Measurements from ENCODE around the gene GSK3B.
"Not testable (repeated sequence)": the region's sequence is repeated elsewhere in the genome, so short reads cannot be mapped to it uniquely, and the experiment has no call there.

Gene GSK3B

DNA sequence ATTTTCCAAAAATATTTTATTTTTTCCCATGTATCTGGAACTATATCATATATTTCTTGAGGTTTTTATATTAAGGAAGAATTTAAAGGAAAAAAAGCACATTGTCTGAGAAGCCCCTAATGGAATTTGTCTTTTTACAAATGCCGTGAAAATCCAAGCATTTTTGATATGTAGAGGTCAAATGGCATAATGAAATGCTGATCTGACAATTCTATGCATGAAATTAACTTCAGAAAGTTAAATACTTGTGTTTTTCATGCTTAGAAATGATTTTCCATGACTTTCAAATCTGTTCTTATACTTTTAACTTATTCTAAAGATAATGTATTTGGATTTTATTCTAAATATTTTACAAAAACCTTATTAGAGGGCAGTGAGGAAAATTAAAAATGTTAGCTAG, 193.1 kb downstream of the GSK3B start:
- H3K4me1 Mint-ChIP-seq (ENCODE audit: low read depth) = no peaks in the 10 kb centered on the region
- H3K27ac Mint-ChIP-seq = no peak overlapping the region
- H3K36me3 Mint-ChIP-seq (ENCODE audit: low read depth) = peaks cover 16% of the 10 kb centered on the region
- H3K9me3 Mint-ChIP-seq = no peaks in the 10 kb centered on the region
- no peak overlapping the region for H3K4me3 Mint-ChIP-seq
- DNase-seq (ENCODE audit: low spot score) = no peak
- no peaks in the 10 kb centered on the region for H3K27me3 Mint-ChIP-seq (ENCODE audit: low read depth)

DNA sequence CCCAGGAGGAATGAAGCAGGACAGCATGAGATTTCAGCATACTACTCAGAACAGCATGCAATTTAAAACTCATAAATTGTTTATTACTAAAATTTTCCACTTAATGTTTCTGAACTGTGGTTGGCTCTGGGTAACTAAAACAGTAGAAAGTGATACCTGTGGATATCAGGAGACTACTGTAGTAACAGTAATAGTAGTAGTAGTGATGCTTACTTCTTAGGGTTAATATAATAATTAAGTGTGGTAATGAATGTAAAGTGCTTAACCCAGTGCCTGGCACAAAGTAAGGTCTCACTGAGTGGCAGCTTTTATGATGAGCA, 195.1 kb downstream of the GSK3B start:
- H3K36me3 Mint-ChIP-seq (ENCODE audit: low read depth) = peaks cover 15% of the 10 kb centered on the region
- no peaks in the 10 kb centered on the region for H3K27me3 Mint-ChIP-seq (ENCODE audit: low read depth)
- no peaks in the 10 kb centered on the region for H3K4me1 Mint-ChIP-seq (ENCODE audit: low read depth)
- no peaks in the 10 kb centered on the region for H3K9me3 Mint-ChIP-seq
- H3K4me3 Mint-ChIP-seq = no peak overlapping the region
- no peak for DNase-seq (ENCODE audit: low spot score)
- no peak overlapping the region for H3K27ac Mint-ChIP-seq

DNA sequence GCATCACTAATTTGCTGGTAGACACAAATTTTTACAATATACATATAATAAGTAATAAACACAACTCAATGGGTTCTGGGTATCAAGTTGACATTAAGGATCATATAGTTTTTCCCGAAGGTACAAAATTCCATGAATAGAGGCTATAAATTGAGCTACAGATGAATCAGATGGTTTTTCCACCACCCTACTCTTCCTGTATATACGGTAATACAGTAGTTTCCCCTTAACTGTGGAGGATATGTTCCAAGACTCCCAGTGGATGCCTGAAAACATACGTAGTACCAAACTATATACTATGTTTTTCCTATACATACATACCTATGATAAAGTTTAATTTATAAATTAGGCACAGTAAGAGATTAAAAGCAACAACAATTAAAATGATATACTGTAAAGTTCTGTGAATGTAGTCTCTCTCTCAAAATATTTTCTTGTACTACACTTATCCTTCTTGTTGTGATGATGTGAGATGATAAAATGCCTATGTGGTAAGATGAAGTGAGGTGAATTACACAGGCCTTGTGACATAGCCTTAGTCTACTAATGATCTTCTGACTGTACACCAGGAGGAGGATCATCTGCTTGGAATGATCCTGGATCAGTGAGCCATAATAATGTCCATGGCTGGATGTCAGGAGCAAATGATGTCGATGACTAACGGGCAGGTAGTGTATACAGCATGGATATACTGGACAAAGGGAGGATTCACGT, 195.6 kb downstream of the GSK3B start:
- Mint-ChIP-seq H3K4me3 (no peak overlapping the region), H3K27ac (no peak overlapping the region), H3K4me1 (ENCODE audit: low read depth) (no peaks in the 10 kb centered on the region), H3K9me3 (no peaks in the 10 kb centered on the region), H3K27me3 (ENCODE audit: low read depth) (no peaks in the 10 kb centered on the region), H3K36me3 (ENCODE audit: low read depth) (peaks cover 14% of the 10 kb centered on the region)
- no peak for DNase-seq (ENCODE audit: low spot score)

DNA sequence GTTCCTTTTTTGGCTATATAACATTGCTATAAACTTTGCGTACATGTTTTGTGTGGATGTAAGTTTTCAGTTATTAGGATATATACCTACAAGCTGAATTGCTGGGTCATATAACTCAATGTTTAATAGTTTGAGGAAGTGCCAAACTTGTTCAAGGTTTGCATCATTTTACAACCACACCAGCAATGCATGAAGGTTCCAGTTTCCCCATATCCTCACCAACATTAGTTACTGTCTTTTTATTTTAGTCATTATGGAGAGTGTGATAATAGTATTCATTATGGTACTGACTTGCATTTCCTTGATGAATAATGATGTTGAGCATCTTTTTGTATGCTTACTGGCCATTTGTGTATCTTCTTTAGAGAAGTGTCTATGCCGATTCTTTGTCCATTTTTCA, 200.1 kb downstream of the GSK3B start:
- H3K27me3 Mint-ChIP-seq (ENCODE audit: low read depth) = no peaks in the 10 kb centered on the region
- peaks cover 18% of the 10 kb centered on the region for H3K36me3 Mint-ChIP-seq (ENCODE audit: low read depth)
- no peak overlapping the region for H3K4me3 Mint-ChIP-seq
- peaks cover 5% of the 10 kb centered on the region for H3K4me1 Mint-ChIP-seq (ENCODE audit: low read depth)
- no peak for DNase-seq (ENCODE audit: low spot score)
- H3K9me3 Mint-ChIP-seq = peaks cover 4% of the 10 kb centered on the region
- H3K27ac Mint-ChIP-seq = no peak overlapping the region

DNA sequence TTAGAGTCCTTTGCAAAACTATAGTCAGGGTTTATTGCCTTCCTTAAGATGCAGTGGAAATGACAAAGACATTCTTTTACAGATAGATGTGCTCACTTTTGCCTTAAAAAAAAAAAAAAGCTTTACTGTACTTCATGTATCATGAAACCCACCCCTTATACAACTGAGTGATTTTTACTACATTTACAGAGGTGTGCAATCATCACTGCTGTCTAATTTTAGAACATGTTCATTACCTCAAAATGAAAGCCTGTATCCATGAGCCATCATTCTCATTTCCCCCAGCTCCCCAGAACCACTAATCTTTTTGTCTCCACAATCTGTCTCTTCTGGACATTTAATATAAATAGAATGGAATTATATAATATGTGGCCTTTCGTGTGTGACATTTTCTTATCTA, 200.5 kb downstream of the GSK3B start:
- H3K27ac Mint-ChIP-seq = no peak overlapping the region
- H3K9me3 Mint-ChIP-seq = peaks cover 9% of the 10 kb centered on the region
- DNase-seq (ENCODE audit: low spot score) = no peak
- no peaks in the 10 kb centered on the region for H3K27me3 Mint-ChIP-seq (ENCODE audit: low read depth)
- no peak overlapping the region for H3K4me3 Mint-ChIP-seq
- peaks cover 20% of the 10 kb centered on the region for H3K36me3 Mint-ChIP-seq (ENCODE audit: low read depth)
- H3K4me1 Mint-ChIP-seq (ENCODE audit: low read depth) = peaks cover 5% of the 10 kb centered on the region

DNA sequence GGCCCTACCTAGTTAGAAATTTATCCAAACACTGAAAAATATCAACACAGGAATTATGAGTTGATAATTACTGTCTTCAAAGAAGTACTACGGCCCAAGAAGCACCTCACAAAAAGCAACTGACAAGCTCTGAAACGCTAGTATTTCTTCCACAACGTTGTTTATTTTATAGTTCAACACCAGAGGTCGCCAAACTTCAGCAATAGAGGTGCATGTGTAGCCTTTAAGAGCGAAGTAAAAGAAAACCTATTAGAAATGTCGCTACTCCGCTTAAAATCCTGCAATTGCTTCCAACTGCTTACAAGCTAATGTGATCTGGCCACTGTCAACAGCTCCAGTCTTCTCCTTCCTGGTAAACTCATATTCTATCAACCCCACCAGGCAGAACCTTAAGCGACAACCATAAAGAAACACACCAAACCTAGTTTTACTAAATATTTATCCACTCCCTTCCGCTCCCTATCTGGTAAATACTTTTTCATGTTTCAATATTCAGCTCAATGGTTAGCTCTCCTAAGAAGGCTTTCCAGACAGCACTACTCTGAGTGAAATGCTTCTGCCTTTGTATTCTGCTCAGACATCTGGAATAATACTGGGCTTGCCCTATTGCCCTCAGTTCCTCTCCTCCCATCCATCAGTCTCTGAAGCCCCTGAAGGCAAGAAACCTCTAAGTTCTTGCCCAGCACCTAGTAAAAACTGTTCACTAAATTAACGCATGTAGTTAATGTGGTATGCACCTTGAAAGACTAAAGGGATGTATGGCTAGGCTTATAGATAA, 202.1 kb downstream of the GSK3B start:
- Mint-ChIP-seq H3K27me3 (ENCODE audit: low read depth) (no peaks in the 10 kb centered on the region), H3K4me3 (no peak overlapping the region), H3K36me3 (ENCODE audit: low read depth) (peaks cover 35% of the 10 kb centered on the region), H3K9me3 (peaks cover 23% of the 10 kb centered on the region), H3K27ac (no peak overlapping the region), H3K4me1 (ENCODE audit: low read depth) (peaks cover 5% of the 10 kb centered on the region)
- DNase-seq (ENCODE audit: low spot score) = peak; percentile 20

DNA sequence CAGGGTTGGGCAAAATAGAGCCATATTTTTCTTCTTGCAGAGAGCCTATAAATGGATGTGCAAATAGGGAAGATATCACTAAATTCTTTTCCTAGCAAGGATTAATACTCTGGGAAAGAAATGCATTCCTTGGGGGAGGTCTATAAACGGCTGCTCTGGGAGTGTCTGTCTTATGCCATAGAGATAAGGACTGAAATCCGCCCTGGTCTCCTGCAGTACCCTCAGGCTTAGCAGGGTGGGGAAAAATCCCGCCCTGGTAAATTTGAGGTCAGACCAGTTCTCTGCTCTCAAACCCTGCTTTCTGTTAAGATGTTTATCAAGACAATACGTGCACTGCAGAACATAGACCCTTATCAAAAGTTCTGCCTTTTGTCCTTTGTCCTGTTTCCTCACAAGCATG, 205.6 kb downstream of the GSK3B start:
- peaks cover 38% of the 10 kb centered on the region for H3K36me3 Mint-ChIP-seq (ENCODE audit: low read depth)
- not testable (repeated sequence) for H3K4me1 Mint-ChIP-seq (ENCODE audit: low read depth); H3K27ac Mint-ChIP-seq; DNase-seq (ENCODE audit: low spot score); H3K4me3 Mint-ChIP-seq; H3K27me3 Mint-ChIP-seq (ENCODE audit: low read depth)
- peaks cover 24% of the 10 kb centered on the region for H3K9me3 Mint-ChIP-seq

DNA sequence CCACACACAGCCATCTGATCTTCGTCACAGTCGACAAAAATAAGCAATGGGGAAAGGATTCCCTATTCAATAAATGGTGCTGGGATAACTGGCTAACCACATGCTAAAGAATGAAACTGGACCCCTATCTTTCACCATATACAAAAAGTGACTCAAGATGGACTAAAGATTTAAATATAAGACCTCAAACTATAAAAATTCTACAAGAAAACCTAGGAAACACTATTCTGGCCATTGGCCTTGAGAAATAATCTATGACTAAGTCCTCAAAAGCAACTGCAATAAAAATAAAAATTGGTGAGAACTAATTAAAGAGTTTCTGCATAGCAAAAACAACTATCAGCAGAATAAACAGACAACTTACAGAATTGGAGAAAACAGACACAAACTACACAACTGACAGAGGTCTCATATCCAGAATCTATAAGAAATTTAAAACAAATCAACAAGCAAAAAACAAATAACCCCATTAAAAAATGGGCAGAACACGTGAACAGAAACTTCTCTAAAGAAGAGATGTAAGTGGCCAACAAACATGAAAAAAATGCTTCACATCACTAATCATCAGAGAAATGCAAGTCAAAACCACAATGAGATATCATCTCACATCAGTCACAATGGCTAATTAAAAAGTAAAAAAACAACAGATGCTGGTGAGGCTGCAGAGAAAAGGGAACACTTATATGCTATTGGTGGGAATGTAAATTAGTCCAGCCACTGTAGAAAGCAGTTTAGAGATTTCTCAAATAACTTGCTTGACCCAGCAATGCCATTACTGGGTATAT, 208.3 kb downstream of the GSK3B start:
- peaks cover 41% of the 10 kb centered on the region for H3K36me3 Mint-ChIP-seq (ENCODE audit: low read depth)
- H3K9me3 Mint-ChIP-seq = peaks cover 24% of the 10 kb centered on the region
- H3K4me3 Mint-ChIP-seq = no peak overlapping the region
- H3K27ac Mint-ChIP-seq = no peak overlapping the region
- no peak for DNase-seq (ENCODE audit: low spot score)
- H3K27me3 Mint-ChIP-seq (ENCODE audit: low read depth) = no peaks in the 10 kb centered on the region
- H3K4me1 Mint-ChIP-seq (ENCODE audit: low read depth) = peaks cover 3% of the 10 kb centered on the region

DNA sequence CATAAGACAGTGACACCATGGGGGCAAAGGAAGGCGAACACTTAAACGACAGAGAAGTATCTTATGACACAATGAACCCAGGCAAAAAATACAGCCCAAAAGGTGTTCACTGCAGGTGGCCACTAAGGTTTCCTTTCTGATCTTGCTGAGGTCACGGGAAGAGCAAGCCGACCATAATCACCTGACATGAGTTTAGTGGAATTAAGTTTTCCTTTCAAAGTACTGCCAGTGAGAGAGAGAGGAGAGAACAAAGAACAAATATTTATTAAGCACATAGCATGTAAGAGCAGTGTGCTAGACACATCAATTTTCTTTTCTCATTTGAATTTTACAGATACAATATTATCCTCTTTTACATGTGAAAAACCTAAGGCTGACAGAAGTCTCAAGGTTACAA, 210.1 kb downstream of the GSK3B start:
- peaks cover 43% of the 10 kb centered on the region for H3K36me3 Mint-ChIP-seq (ENCODE audit: low read depth)
- H3K4me3 Mint-ChIP-seq = no peak overlapping the region
- H3K9me3 Mint-ChIP-seq = peaks cover 19% of the 10 kb centered on the region
- no peaks in the 10 kb centered on the region for H3K27me3 Mint-ChIP-seq (ENCODE audit: low read depth)
- H3K27ac Mint-ChIP-seq = peak overlapping the region; percentile 19
- no peak for DNase-seq (ENCODE audit: low spot score)
- peaks cover 3% of the 10 kb centered on the region for H3K4me1 Mint-ChIP-seq (ENCODE audit: low read depth)

DNA sequence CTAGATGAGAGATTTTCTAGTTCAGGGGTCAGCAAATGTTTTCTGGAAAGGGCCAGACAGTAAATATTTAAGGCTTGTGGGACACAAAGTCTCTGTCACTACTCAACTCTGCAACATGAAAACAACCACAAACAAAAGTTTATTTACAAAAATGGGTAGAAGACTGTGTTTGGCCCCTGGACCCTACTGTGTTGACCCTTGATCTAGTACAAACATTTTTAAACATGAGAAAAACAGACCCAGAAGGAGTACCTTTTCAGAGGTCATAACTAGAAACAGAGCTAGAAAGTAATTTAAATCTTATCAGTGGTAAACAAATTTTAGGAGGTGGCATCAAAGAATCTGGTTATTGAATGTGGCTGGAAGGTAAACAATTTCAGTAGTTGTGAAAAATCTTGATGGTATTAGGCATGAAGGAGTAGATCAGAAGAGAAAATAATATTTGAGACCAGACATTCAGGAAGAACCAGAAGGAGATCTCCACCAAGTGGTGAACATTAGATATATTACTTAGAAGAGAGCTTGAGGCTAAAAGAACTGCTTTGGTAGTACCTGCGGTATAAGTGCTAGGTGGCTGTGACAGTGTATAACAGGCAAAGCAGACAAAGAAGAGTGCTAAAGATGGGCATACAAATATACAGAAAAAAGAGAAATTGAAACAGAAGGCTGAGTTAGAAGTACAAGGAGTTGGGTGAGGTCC, 210.6 kb downstream of the GSK3B start:
- Mint-ChIP-seq H3K27me3 (ENCODE audit: low read depth) (no peaks in the 10 kb centered on the region), H3K4me3 (no peak overlapping the region), H3K9me3 (peaks cover 14% of the 10 kb centered on the region), H3K36me3 (ENCODE audit: low read depth) (peaks cover 38% of the 10 kb centered on the region), H3K4me1 (ENCODE audit: low read depth) (peaks cover 3% of the 10 kb centered on the region), H3K27ac (peak overlapping the region; percentile 19)
- no peak for DNase-seq (ENCODE audit: low spot score)

DNA sequence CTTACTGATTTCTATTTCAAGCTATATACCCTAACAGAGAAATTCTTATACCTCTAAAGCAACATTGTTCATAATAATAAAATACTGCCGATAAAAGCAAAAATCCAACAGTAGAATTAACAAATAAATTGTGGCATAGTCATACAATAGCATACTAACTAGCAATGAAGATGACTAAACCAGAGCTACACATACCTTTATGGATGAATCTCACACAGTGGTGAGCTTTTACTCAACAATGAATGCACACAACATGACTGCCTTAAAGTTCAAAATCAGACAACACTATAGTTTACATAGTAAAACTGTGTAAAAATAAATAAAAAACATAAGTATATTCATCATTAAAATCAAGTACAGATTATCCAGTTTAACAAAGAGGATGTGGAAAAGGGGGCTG, 213.3 kb downstream of the GSK3B start:
- peaks cover 24% of the 10 kb centered on the region for H3K36me3 Mint-ChIP-seq (ENCODE audit: low read depth)
- no peak overlapping the region for H3K27ac Mint-ChIP-seq
- DNase-seq (ENCODE audit: low spot score) = no peak
- H3K9me3 Mint-ChIP-seq = no peaks in the 10 kb centered on the region
- no peaks in the 10 kb centered on the region for H3K27me3 Mint-ChIP-seq (ENCODE audit: low read depth)
- H3K4me3 Mint-ChIP-seq = no peak overlapping the region
- H3K4me1 Mint-ChIP-seq (ENCODE audit: low read depth) = no peaks in the 10 kb centered on the region

DNA sequence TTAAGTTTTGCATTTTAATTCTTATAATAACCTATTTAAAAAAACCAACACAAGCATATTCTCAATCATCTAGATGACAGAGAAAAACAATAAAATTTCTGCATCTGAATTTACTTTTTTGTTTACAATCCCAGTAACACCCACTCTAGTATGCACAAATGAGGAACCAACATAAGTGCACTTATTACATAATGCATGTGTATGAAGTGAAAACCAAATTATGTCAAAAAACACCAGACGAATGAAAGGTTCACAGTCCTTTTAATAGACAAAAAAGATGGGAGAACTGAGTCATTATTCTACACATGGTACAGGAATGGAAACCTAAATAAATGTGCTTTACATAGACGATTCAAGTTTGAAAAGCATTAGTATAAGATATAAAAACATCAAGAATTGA, 220.6 kb downstream of the GSK3B start:
- no peaks in the 10 kb centered on the region for H3K9me3 Mint-ChIP-seq
- no peak overlapping the region for H3K27ac Mint-ChIP-seq
- no peak overlapping the region for H3K4me3 Mint-ChIP-seq
- no peak for DNase-seq (ENCODE audit: low spot score)
- H3K27me3 Mint-ChIP-seq (ENCODE audit: low read depth) = no peaks in the 10 kb centered on the region
- peaks cover 6% of the 10 kb centered on the region for H3K36me3 Mint-ChIP-seq (ENCODE audit: low read depth)
- peaks cover 10% of the 10 kb centered on the region for H3K4me1 Mint-ChIP-seq (ENCODE audit: low read depth)

DNA sequence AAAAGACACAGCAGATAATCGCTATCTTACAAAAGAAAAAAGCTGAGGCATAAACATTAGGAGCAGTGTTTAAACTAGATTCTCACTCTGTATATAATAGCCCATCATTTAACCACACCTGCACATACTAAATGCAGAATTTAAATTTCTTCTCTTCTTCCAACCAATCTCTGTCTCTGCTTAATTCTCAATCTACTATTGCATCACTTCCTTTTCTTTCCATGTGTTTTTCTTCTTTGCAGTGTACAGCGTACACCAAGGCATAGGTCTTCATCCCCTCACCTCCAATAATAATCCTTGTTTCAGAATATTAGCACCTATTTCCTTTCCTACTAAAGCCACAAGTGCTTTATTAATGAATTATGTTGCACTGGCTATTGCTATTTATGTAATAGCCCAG, 221.5 kb downstream of the GSK3B start:
- Mint-ChIP-seq H3K36me3 (ENCODE audit: low read depth) (peaks cover 10% of the 10 kb centered on the region), H3K4me1 (ENCODE audit: low read depth) (peaks cover 14% of the 10 kb centered on the region), H3K27me3 (ENCODE audit: low read depth) (no peaks in the 10 kb centered on the region), H3K4me3 (no peak overlapping the region), H3K9me3 (no peaks in the 10 kb centered on the region), H3K27ac (no peak overlapping the region)
- no peak for DNase-seq (ENCODE audit: low spot score)

DNA sequence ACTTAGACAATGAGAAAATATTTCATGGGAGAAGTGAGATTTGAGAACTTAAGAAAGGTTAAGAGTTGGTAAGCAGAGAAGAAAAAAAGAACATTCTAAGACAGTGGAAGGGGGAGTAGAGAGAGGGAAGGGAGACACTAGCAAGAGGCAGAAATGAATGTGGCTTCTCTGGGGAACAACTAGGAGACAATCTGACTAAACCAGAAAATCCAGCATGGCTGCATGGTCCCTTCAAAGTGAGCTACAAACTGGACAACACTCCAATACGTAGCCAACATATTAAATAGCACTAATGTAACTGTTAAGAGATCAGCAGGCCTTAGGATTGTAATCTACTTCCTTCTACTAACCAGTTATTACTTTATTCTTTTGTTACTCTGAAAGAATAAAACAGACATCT, 222.7 kb downstream of the GSK3B start:
- no peaks in the 10 kb centered on the region for H3K27me3 Mint-ChIP-seq (ENCODE audit: low read depth)
- no peak for DNase-seq (ENCODE audit: low spot score)
- peaks cover 14% of the 10 kb centered on the region for H3K4me1 Mint-ChIP-seq (ENCODE audit: low read depth)
- no peaks in the 10 kb centered on the region for H3K9me3 Mint-ChIP-seq
- peaks cover 10% of the 10 kb centered on the region for H3K36me3 Mint-ChIP-seq (ENCODE audit: low read depth)
- H3K27ac Mint-ChIP-seq = no peak overlapping the region
- H3K4me3 Mint-ChIP-seq = no peak overlapping the region
